Fibroblast of skin of back (primary cell): ENCODE data around the gene ENO2.

Experiments
- DNase-seq: peaks from one replicate; pipeline ENCODE4 v3.0.0-alpha.2; 2013

Gene ENO2

GRCh38 chr12:6914947-6915788 lies 788 bp downstream of the ENO2 start:
- DNase-seq: peak; percentile 44

GRCh38 chr12:6915789-6916285 lies 1.5 kb downstream of the ENO2 start:
- no peak for DNase-seq

GRCh38 chr12:6916426-6917200 lies 2.2 kb downstream of the ENO2 start:
- no peak for DNase-seq

GRCh38 chr12:6917491-6918231 lies 3.3 kb downstream of the ENO2 start:
- peak; percentile 62 for DNase-seq

GRCh38 chr12:6919588-6919987 lies 5.2 kb downstream of the ENO2 start:
- DNase-seq: no peak

- DNase-seq: no peak
Measured at GRCh38 chr12:6921539-6921938, 7.2 kb downstream of the ENO2 start.

GRCh38 chr12:6921996-6922946 lies 7.9 kb downstream of the ENO2 start:
- no peak for DNase-seq

- no peak for DNase-seq
Measured at GRCh38 chr12:6923003-6923732, 8.8 kb downstream of the ENO2 start.

- DNase-seq: no peak
Measured at GRCh38 chr12:6923851-6924250, 9.5 kb downstream of the ENO2 start.

- DNase-seq: no peak
Measured at GRCh38 chr12:6925239-6925539, 10.8 kb downstream of the ENO2 start.

- peak; percentile 95 for DNase-seq
Measured at GRCh38 chr12:6925540-6926279, 11.3 kb downstream of the ENO2 start.

- DNase-seq: peak; percentile 88
Measured at GRCh38 chr12:6927379-6928021, 13.1 kb downstream of the ENO2 start, which contains the start of gene ATN1. ATN1 (plus strand) TSS chr12:6927959; CDS start chr12:6934002, 6,043 bp downstream.

GRCh38 chr12:6928022-6928702 lies 13.8 kb downstream of the ENO2 start:
- no peak for DNase-seq

GRCh38 chr12:6928703-6929407 lies 14.5 kb downstream of the ENO2 start:
- DNase-seq: no peak

GRCh38 chr12:6929466-6930452 lies 15.4 kb downstream of the ENO2 start:
- no peak for DNase-seq

GRCh38 chr12:6932766-6933165 lies 18.4 kb downstream of the ENO2 start:
- no peak for DNase-seq

GRCh38 chr12:6934110-6934509 lies 19.7 kb downstream of the ENO2 start:
- no peak for DNase-seq
